Measurements from ENCODE around the gene GATA3.

GRCh38 chr10:8095959-8096358 is 41.5 kb downstream of the GATA3 start:
- TF ChIP-seq, protein P1, sequence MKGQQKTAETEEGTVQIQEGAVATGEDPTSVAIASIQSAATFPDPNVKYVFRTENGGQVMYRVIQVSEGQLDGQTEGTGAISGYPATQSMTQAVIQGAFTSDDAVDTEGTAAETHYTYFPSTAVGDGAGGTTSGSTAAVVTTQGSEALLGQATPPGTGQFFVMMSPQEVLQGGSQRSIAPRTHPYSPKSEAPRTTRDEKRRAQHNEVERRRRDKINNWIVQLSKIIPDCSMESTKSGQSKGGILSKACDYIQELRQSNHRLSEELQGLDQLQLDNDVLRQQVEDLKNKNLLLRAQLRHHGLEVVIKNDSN (CRISPR knock-in tag; IDR thresholded peaks at IDR 0.05), result no peak
- TF ChIP-seq POLR2AphosphoS5 (IDR thresholded peaks at IDR 0.05; ENCODE audit: control insufficient read depth, insufficient read depth, low read depth, low read length) (no peak), JUND (IDR thresholded peaks at IDR 0.05; ENCODE audit: borderline replicate concordance, low read depth, low read length) (no peak), JUND (tag; IDR thresholded peaks at IDR 0.05; ENCODE audit: borderline replicate concordance, low read depth, low read length) (no peak), NRF1 (conservative IDR thresholded peaks at IDR 0.05 in 1 of 2, IDR thresholded peaks at IDR 0.05 in 1 of 2) (no peak), RNF2 (IDR thresholded peaks at IDR 0.05) (no peak), ZNF197 (CRISPR knock-in tag; IDR thresholded peaks at IDR 0.05; ENCODE audit: low read depth) (no peak), ZBTB12 (CRISPR knock-in tag; IDR thresholded peaks at IDR 0.05) (no peak), ZNF121 (CRISPR knock-in tag; conservative IDR thresholded peaks at IDR 0.05) (no peak), CTBP1 (IDR thresholded peaks at IDR 0.05; ENCODE audit: borderline replicate concordance) (no peak), KLF16 (IDR thresholded peaks at IDR 0.05) (no peak)
- TF ChIP-seq, protein P2, sequence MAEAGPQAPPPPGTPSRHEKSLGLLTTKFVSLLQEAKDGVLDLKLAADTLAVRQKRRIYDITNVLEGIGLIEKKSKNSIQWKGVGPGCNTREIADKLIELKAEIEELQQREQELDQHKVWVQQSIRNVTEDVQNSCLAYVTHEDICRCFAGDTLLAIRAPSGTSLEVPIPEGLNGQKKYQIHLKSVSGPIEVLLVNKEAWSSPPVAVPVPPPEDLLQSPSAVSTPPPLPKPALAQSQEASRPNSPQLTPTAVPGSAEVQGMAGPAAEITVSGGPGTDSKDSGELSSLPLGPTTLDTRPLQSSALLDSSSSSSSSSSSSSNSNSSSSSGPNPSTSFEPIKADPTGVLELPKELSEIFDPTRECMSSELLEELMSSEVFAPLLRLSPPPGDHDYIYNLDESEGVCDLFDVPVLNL (CRISPR knock-in tag; IDR thresholded peaks at IDR 0.05; ENCODE audit: low read depth), result no peak
